Liver (tissue), 9 donors: Measurements from ENCODE around the gene HYAL1. TPM values are rescaled to one million over a fixed set of nuclear protein-coding genes. Genes with fewer than 3 reads are reported as not detected.

Source experiments
- DNase-seq: peaks from one replicate; pipeline ENCODE4 v3.0.0-alpha.2; 2017; ENCODE audit warnings: low spot score
- H3K27ac ChIP-seq, 2 donors: one replicate each; pipeline ENCODE4 v1.7.0; 2013; ENCODE audit warnings: inconsistent platforms in 2 of 2, low read length in 2 of 2, control low read depth in 1 of 2, low read depth in 1 of 2, mild to moderate bottlenecking in 1 of 2
- H3K27me3 ChIP-seq, 4 donors: one replicate each; pipeline versions ENCODE4 v1.6.1 to v1.7.0; 2013; ENCODE audit warnings: low read length in 3 of 4, inconsistent platforms in 1 of 4, mild to moderate bottlenecking in 1 of 4, moderate library complexity in 1 of 4; ENCODE audit not compliant: control insufficient read depth in 4 of 4, insufficient read depth in 4 of 4
- H3K36me3 ChIP-seq, 4 donors: one replicate each; pipeline versions ENCODE4 v1.6.1 to v1.7.0; 2013; ENCODE audit warnings: low read length in 3 of 4, mild to moderate bottlenecking in 3 of 4, low read depth in 1 of 4, moderate library complexity in 1 of 4; ENCODE audit not compliant: control insufficient read depth in 4 of 4, insufficient read depth in 3 of 4
- H3K4me1 ChIP-seq, 4 donors: one replicate each; pipeline versions ENCODE4 v1.6.1 to v1.7.0; 2013; ENCODE audit warnings: low read length in 3 of 4, mild to moderate bottlenecking in 3 of 4, moderate library complexity in 1 of 4; ENCODE audit not compliant: control insufficient read depth in 4 of 4, insufficient read depth in 4 of 4
- H3K4me3 ChIP-seq, 3 donors: one replicate each; pipeline versions ENCODE4 v1.6.1 to v1.7.0; 2013; ENCODE audit warnings: low read length in 3 of 3, control low read depth in 1 of 3, low read depth in 1 of 3, mild to moderate bottlenecking in 1 of 3
- H3K9ac ChIP-seq, 2 donors: one replicate each; pipeline ENCODE4 v1.7.0; 2013; ENCODE audit warnings: low read length in 2 of 2, mild to moderate bottlenecking in 2 of 2, moderate library complexity in 2 of 2, control low read depth in 1 of 2, low read depth in 1 of 2
- H3K9me3 ChIP-seq, 4 donors: one replicate each; pipeline versions ENCODE4 v1.6.1 to v1.7.0; 2013; ENCODE audit warnings: low read length in 3 of 4; ENCODE audit not compliant: control insufficient read depth in 4 of 4
- EGR1 ChIP-seq, 2 donors: IDR thresholded peaks; 2 replicates each; pipeline ENCODE4 v1.6.1; 2016 to 2018; ENCODE audit warnings: antibody characterized with exemption in 2 of 2, low read depth in 2 of 2
- FOXA1 ChIP-seq: IDR thresholded peaks from 2 replicates; pipeline ENCODE4 v1.6.1; 2016; ENCODE audit warnings: antibody characterized with exemption
- FOXA2 ChIP-seq: IDR thresholded peaks from 2 replicates; pipeline ENCODE4 v1.6.1; 2016; ENCODE audit warnings: antibody characterized with exemption
- GABPA ChIP-seq, 2 donors: IDR thresholded peaks in 1 of 2; conservative IDR thresholded peaks in 1 of 2; 2 replicates each; pipeline ENCODE4 v1.6.1; 2016; ENCODE audit warnings: antibody characterized with exemption in 2 of 2, mild to moderate bottlenecking in 1 of 2, moderate library complexity in 1 of 2
- HNF4A ChIP-seq, 2 donors: conservative IDR thresholded peaks; 2 replicates each; pipeline ENCODE4 v1.6.1; 2016; ENCODE audit warnings: antibody characterized with exemption in 2 of 2, mild to moderate bottlenecking in 2 of 2
- HNF4G ChIP-seq: IDR thresholded peaks from 2 replicates; pipeline ENCODE4 v1.6.1; 2016; ENCODE audit warnings: antibody characterized with exemption
- JUND ChIP-seq, 2 donors: IDR thresholded peaks; 2 replicates each; pipeline ENCODE4 v1.6.1; 2016; ENCODE audit warnings: antibody characterized with exemption in 2 of 2
- NR2F2 ChIP-seq: IDR thresholded peaks from 2 replicates; pipeline ENCODE4 v1.6.1; 2016; ENCODE audit warnings: antibody characterized with exemption
- RXRA ChIP-seq, 2 donors: IDR thresholded peaks; 2 replicates each; pipeline ENCODE4 v1.6.1; 2017 to 2018; ENCODE audit warnings: antibody characterized with exemption in 2 of 2, mild to moderate bottlenecking in 1 of 2
- SP1 ChIP-seq: IDR thresholded peaks from 2 replicates; pipeline ENCODE4 v1.6.1; 2018; ENCODE audit warnings: antibody characterized with exemption, mild to moderate bottlenecking
- TAF1 ChIP-seq: conservative IDR thresholded peaks from 2 replicates; pipeline ENCODE4 v1.6.1; 2016; ENCODE audit warnings: antibody characterized with exemption, mild to moderate bottlenecking
- YY1 ChIP-seq: IDR thresholded peaks from 2 replicates; pipeline ENCODE4 v1.6.1; 2016; ENCODE audit warnings: antibody characterized with exemption, mild to moderate bottlenecking
- ZBTB33 ChIP-seq: IDR thresholded peaks from 2 replicates; pipeline ENCODE4 v1.6.1; 2016; ENCODE audit warnings: antibody characterized with exemption
- WGBS: extraction: QIAGEN DNeasy Blood & Tissue Kit; methylation state at CpG from one replicate; pipeline ENCODE4 v1.1.7; 2013; 5-methylcytosine and 5-hydroxymethylcytosine counted together
- polyA plus RNA-seq, 2 donors: library from polyadenylated mRNA; stranded (reverse) in 1 of 2; unstranded in 1 of 2; fragments of 200-250 nt in 1 of 2; fragments of >200 nt in 1 of 2; fragmentation: Nextera tagmentation in 1 of 2; extraction: Ambion mirVana in 1 of 2; gene quantifications; one replicate each; pipeline versions ENCODE4 v1.2.1 to v1.2.3, GENCODE V29; 2013 to 2015
- total RNA-seq, 2 donors: library from RNA; depleted of rRNA; stranded (reverse); fragments of >200 nt; gene quantifications; one replicate each; pipeline ENCODE4 v1.2.3, GENCODE V29; 2014
- TF ChIP-seq, protein P1 (sequence below): fragments of 150-350 bp; IDR thresholded peaks from 2 replicates; pipeline ENCODE4 v1.5.1; 2017; ENCODE audit warnings: improper control_type of control experiment, low read depth, low read length; ENCODE audit not compliant: missing input control
- TF ChIP-seq, protein P2 (sequence below): IDR thresholded peaks from 2 replicates; pipeline ENCODE4 v1.6.1; 2016; ENCODE audit warnings: antibody characterized with exemption
- TF ChIP-seq, protein P3 (sequence below): IDR thresholded peaks from 2 replicates; pipeline ENCODE4 v1.6.1; 2016; ENCODE audit warnings: antibody characterized with exemption
- donor health status: healthy.
- donor health status: healthy.
- donor health status: healthy.
- donor health status: healthy.
- donor health status: healthy.

Gene HYAL1
- total and polyA plus RNA-seq, 4 donors = 82.3 to 156 (median 121) TPM

DNA sequence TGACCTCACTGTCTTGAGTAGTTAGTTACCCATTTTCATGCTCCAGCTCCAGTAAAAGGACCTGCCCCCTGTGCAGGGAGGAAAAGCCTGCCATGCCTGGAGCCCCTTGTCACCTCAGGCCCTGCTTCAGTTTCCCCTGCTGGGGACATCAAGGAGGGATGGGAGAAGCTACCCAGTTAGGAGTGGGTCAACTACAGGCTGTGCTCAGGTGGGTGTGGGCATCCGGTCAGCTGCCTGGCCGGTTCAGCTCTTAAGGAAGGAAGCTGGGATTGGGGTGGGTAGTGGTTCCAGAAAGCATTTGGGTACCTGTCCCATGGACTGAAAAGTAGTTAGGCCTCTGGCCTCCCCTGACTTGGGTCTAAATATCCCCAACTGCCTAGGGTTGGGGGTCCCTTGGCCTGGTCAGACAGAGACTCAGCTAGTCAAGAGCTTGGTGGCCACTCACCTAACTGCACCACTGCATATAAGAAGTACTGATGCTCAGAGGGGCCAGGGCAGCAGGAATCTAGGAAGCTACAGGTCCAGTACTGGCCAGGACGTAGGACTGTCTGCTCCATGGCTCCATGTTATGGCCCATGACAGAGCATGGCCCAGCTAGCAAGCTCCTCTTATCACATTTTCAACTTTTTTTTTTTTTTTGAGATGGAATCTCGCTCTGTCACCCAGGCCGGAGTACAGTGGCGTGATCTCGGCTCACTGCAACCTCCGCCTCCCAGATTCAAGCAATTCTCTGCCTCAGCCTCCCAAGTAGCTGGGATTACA lies 23.9 kb downstream of the HYAL1 start:
- Histone ChIP-seq H3K4me3 (no peak overlapping the region), H3K9ac (no peak overlapping the region), H3K27me3 (peaks cover 0 to 2% (median 0%) of the 10 kb centered on the region in 4 donors), H3K4me1 (peaks cover under 1 to 19% (median 3%) of the 10 kb centered on the region in 4 donors), H3K9me3 (no peaks in the 10 kb centered on the region), H3K36me3 (no peaks in the 10 kb centered on the region), H3K27ac (no peak overlapping the region)
- DNase-seq = no peak
- WGBS = 95% methylated on average over 8 of the region's 8 CpGs
- no peak for TF ChIP-seq FOXA1
- TF ChIP-seq GABPA (IDR thresholded peaks at IDR 0.05 in 1 of 2, conservative IDR thresholded peaks at IDR 0.05 in 1 of 2) = no peak
- no peak for TF ChIP-seq JUND (IDR thresholded peaks at IDR 0.05)
- TF ChIP-seq RXRA (IDR thresholded peaks at IDR 0.05) = no peak
- TF ChIP-seq HNF4G = no peak
- no peak for TF ChIP-seq NR2F2
- TF ChIP-seq, protein P1, sequence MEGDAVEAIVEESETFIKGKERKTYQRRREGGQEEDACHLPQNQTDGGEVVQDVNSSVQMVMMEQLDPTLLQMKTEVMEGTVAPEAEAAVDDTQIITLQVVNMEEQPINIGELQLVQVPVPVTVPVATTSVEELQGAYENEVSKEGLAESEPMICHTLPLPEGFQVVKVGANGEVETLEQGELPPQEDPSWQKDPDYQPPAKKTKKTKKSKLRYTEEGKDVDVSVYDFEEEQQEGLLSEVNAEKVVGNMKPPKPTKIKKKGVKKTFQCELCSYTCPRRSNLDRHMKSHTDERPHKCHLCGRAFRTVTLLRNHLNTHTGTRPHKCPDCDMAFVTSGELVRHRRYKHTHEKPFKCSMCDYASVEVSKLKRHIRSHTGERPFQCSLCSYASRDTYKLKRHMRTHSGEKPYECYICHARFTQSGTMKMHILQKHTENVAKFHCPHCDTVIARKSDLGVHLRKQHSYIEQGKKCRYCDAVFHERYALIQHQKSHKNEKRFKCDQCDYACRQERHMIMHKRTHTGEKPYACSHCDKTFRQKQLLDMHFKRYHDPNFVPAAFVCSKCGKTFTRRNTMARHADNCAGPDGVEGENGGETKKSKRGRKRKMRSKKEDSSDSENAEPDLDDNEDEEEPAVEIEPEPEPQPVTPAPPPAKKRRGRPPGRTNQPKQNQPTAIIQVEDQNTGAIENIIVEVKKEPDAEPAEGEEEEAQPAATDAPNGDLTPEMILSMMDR = no peak
- TF ChIP-seq, protein P2, sequence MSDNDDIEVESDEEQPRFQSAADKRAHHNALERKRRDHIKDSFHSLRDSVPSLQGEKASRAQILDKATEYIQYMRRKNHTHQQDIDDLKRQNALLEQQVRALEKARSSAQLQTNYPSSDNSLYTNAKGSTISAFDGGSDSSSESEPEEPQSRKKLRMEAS = no peak
- no peak for TF ChIP-seq ZBTB33
- no peak for TF ChIP-seq SP1
- TF ChIP-seq YY1 = no peak
- no peak for TF ChIP-seq TAF1
- no peak for TF ChIP-seq HNF4A (conservative IDR thresholded peaks at IDR 0.05)
- TF ChIP-seq, protein P3, sequence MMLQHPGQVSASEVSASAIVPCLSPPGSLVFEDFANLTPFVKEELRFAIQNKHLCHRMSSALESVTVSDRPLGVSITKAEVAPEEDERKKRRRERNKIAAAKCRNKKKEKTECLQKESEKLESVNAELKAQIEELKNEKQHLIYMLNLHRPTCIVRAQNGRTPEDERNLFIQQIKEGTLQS = no peak

DNA sequence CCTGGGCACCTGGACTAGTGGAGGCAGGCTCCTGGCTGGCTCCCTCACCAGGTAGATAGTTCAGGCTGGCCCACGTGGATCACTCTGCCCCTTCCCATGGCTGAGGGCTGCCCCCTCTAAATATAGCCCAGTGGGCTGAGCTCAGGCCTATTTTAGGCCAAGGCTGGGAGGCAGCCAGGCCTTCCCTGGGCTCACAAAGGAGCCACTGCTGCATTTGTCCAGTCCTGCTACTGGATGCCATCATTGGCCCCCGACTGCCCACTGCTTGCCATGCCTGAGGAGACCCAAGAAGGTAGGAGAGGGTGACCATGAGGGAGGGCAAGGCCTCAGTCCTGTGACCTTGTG lies 24.5 kb downstream of the HYAL1 start, which contains the start of gene LSMEM2:
Gene LSMEM2, plus strand, starts transcription at position 208 of the 345 bp plus-strand sequence. Its CDS starts 27 bp downstream, at position 235.
- TF ChIP-seq TAF1 (no peak), FOXA2 (no peak), GABPA (IDR thresholded peaks at IDR 0.05 in 1 of 2, conservative IDR thresholded peaks at IDR 0.05 in 1 of 2) (no peak), RXRA (IDR thresholded peaks at IDR 0.05) (no peak), EGR1 (IDR thresholded peaks at IDR 0.05; ENCODE audit: low read depth in 2 of 2) (no peak), JUND (IDR thresholded peaks at IDR 0.05) (no peak)
- TF ChIP-seq, protein P3 = no peak
- DNase-seq = no peak
- Histone ChIP-seq H3K36me3 (no peaks in the 10 kb centered on the region), H3K4me3 (no peak within 1 kb of the TSS), H3K9ac (no peak within 1 kb of the TSS), H3K27me3 (peaks cover 0 to 2% (median 0%) of the 10 kb centered on the region in 4 donors), H3K9me3 (no peaks in the 10 kb centered on the region), H3K27ac (no peak within 1 kb of the TSS), H3K4me1 (peaks cover 2 to 24% (median 7%) of the 10 kb centered on the region in 4 donors)
- 80% methylated on average over 2 of the region's 2 CpGs for WGBS
